ENCODE results near the gene QRICH1.

Gene QRICH1

DNA sequence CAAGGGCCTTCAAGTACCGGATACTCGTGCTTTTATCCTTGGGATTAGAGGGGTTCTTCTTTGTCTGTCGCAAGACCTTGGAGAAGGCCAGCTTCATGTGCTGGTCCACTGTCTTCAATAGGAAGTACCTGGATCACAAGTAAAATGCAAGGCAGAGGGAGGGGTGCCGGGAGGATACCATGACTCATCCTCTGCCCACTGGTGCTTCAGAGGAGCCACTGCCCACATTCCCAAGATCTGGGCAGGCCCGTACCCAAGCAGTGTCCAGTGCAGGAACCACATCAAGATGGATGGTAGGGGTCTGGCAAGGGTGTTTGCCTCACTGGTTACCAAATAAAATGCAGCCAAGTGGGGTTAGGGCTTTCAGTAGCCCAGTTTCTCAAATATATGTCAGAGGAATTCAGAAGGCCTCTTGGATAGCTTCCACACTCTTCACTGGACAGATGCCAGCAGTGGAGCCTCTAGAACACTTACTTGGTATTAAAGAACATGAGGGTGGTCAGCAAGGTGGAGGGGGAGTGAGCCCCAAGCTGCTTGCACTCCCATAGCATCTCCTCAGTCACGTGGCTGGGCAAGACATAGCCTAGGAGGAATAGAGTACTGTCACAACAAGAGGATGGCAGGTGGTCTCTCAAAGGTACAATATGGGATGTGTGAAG is 61.1 kb downstream of the QRICH1 start:
- no peak for DNase-seq

DNA sequence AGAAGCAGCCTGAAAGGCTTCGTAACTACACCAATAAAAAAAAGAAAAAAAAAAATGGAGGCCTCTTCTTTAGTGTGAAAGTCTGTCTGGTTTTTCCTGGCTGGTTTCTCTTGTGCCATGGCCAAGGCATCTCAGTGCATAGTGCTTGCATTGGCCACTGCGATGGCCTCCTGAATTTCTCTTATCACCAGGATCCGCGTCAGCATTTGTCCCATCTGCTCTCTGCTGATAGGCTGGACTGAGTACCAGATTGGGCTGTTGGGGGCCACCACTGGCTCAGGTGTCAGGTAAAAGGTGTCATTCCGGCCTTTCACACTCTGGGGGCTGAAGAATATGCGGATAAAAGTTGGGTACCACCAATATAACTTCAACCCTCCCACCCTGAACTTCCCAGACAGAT is 63.5 kb downstream of the QRICH1 start:
- no peak for DNase-seq

- DNase-seq: no peak
These were observed 64.3 kb downstream of the QRICH1 start for GRCh38 chr3:49029563-49029884.

GRCh38 chr3:49028673-49029562 is 65.0 kb downstream of the QRICH1 start, which contains the start of gene IMPDH2:
Gene IMPDH2, minus strand, starts transcription at chr3:49029398. Its CDS starts 48 bp downstream, at chr3:49029350.
- peak; percentile 98 for DNase-seq

DNA sequence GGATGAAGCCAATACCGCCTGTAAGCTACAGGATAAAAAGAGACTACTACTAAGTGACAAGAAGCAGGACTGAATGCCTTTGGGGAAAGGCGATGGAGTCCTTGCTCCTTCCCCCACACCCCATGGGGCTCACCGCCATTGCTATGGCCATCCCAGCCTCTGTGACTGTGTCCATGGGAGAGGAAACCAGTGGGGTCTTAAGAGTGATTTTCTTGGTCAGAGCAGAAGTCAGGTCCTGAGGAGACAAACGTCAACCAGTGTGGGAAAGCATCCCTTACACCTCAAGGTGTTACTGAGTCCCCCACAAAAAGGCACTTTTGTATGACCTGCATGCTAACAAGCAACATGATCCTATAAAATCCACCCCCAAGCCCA is 65.6 kb downstream of the QRICH1 start:
- no peak for DNase-seq

GRCh38 chr3:49027634-49028033 is 66.2 kb downstream of the QRICH1 start:
- no peak for DNase-seq

GRCh38 chr3:49026536-49026935 is 67.3 kb downstream of the QRICH1 start:
- DNase-seq: no peak

DNA sequence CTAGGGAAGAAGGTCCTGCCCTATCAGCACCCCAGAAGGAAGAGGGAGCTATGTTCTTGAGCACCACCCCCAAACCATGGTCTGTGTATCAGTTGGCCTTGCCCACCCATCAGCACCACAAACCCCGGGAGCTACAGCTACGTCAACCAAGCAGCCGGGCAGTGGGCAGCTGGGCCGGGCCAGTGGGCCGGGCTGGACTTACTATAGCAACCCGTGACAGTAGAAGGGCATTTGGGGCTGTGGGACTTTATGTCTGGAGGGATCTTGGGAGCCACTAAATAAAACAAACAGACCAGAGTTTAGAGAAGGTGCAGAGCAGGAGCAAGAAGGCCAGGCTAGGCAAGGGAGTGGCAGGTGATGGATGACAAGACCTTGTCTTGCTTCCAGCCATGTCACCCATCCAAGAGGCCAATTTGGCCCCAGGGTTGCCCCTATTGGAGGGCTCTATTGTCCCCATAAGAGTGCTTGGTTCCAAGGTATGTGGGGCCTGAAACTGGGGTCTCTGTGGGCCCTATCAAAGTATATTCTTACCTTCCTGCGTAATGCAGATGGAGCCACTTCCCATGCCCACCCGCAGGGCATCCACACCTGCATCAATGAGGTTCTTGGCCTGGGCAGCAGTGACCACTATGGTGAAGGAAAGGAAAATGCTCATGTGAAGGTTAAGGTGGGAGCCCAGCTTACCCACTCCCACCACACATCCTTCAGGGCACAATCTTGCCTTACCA is 67.9 kb downstream of the QRICH1 start:
- no peak for DNase-seq

- DNase-seq: no peak
These were observed 68.7 kb downstream of the QRICH1 start for GRCh38 chr3:49025005-49025792.

- DNase-seq: no peak
These were observed 69.4 kb downstream of the QRICH1 start for GRCh38 chr3:49024449-49024848.

GRCh38 chr3:49023775-49024174 is 70.1 kb downstream of the QRICH1 start:
- DNase-seq: no peak

DNA sequence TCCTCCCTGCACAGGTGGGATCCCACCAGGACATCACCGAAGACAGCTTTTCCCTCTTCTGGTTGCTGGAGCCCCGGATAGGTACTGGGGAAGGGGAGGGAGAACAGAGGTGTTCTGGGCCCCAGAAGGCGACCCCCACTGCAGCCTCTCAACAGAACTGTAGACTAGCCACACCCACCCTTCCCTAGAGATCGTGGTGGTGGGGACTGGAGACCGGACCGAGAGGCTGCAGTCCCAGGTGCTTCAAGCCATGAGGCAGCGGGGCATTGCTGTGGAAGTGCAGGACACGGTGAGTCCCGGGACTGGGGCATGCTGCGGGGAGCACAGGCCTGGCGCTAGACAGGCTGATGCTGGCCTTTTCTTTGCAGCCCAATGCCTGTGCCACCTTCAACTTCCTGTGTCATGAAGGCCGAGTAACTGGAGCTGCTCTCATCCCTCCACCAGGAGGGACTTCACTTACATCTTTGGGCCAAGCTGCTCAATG is 71.1 kb downstream of the QRICH1 start:
- DNase-seq: no peak

- DNase-seq: peak; percentile 97
These were observed 71.8 kb downstream of the QRICH1 start, which contains the start of gene NDUFAF3 for GRCh38 chr3:49021813-49022687. Gene NDUFAF3, plus strand, starts transcription at chr3:49022121. Its CDS starts 24 bp downstream, at chr3:49022145.

DNA sequence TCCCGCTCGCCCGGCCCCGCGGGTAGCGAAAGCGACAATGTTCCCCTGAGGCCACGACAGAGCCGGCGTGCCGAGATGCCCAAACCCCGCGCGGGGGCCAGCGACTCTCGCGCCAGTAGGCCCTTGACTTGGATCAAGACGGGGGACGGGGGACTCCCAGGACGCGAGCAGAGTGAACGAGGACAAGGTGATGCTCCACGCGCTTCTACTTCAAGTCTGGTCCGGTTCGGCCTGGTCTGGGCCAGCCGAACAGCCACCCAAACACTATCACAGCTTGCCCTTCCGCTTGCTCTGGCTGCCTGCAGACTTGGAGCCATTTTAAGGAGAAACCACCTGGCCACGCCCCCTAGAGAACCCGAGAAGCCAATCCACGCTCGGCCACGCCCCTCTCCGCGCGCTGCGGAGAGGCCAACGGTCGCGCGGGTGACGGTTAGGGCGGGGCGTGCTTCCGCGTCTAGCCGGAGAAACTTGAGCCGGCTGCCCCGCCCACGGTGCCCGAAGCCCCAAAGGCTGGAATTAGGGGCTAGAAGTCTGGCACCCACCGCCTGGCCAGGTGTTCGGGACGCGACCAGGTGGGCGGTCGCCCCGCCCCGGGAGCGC is 72.6 kb downstream of the QRICH1 start:
- DNase-seq: peak; percentile 100

GRCh38 chr3:49020330-49021212 is 73.3 kb downstream of the QRICH1 start:
- DNase-seq: peak; percentile 82

DNA sequence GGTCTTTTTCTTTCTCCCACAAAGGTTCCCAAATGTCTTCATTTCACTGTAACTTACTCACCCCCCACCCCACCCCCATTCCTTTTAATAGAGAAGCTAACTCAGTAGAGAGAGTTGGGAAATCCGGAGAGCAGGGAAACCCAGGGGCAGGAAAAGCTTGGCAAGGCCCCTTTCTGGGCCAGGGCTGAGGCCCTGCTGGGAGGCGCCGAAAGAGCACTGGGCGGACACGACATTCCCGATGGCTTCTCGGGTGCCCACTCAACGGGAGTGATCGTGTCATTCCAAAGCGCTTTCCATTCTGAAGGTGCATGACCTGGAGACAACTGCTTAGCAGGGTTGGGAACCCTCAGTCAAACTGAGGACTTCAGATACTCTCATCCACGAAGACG is 73.9 kb downstream of the QRICH1 start:
- peak; percentile 78 for DNase-seq

GRCh38 chr3:49018707-49019006 is 75.2 kb downstream of the QRICH1 start:
- DNase-seq: no peak

DNA sequence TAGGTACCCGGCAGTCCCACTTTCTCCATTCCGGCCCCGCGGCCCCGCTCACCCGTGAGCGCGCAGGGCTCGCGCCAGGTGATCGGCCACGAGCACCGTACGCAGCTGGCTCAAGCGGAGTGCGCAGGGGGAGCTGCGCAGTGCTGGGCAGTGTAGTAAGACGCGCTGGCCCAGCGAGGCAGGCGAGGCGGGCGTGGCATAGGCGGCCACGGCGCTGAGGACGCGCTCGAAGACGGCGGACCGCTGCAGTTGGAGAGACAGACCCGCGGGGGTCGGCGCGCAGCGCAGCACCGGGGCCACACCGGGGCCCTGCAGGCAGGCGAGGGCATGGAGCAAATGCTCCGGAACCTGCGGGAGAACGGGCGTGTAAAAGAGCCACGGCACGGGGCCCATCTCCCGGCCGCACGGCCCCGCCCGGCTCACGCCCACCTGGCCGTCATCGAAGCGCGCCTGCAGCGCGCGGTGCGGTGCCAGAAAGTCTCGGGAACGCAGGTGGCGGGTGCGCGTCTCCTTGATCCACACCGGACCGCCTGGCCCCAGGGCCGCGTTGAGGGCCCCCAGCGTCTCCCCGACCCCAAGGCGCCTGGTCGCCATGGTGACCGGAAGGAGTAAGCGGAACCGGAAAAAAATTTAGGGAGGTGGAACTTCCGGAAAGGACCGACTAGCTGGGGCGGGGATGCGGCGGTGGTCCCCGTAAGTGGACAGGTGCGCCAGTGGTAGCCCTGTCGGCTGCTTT is 75.7 kb downstream of the QRICH1 start, which contains the start of gene DALRD3:
DALRD3 (minus strand) TSS at position 610 of the 736 bp plus-strand sequence; CDS start at position 594, 16 bp downstream.
- peak; percentile 61 for DNase-seq

GRCh38 chr3:49017229-49017970 is 76.5 kb downstream of the QRICH1 start:
- DNase-seq: no peak

All from suppressor macrophage treated with lipopolysaccharide for 4 hours (primary cell).